ENCODE data around the gene AFF3.

AFF3 gene

DNA sequence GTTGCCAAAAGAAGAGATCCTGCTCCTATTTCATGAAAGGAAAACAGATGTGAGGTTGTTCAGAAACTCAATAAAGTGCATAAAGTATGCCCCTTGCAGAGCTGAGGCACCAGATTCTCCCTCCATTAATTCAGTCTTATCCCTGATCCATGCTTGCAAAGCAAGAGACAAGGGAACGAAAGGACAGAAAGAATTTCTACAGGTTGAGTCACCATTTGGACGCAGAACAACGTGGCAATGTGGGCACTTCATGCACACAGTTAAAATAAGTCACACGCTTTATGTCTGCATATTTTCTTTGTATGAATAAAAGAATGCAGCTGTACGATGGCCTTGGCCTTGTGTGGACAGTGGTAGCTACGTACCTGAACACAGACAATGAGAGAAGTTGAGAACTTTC, 330.8 kb downstream of the AFF3 start:
- DNase-seq: no peak

- no peak for DNase-seq
Measured at GRCh38 chr2:99810225-99810624, 332.2 kb downstream of the AFF3 start.

- DNase-seq: no peak
Measured at GRCh38 chr2:99809259-99809900, 333.0 kb downstream of the AFF3 start.

GRCh38 chr2:99808361-99809200, 333.8 kb downstream of the AFF3 start:
- DNase-seq: no peak

DNA sequence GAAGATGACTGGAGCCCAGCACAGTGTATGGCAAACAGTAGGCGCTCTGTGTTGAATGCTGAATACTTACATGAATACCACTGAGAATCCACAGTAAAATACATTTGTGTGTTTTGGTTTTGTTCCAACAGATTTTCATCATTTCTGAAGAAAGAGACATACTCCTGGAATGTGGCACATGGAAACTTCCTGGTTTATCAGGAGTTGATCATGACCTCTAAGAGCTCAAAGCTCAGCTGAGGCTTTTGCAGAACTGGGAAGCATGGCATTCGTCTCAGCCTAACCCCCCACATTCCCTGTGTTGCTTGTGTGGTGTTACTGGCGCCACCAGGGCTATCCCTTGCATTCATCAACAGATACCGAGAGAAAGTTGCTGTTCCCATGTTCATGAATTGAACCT, 335.6 kb downstream of the AFF3 start:
- no peak for DNase-seq

DNA sequence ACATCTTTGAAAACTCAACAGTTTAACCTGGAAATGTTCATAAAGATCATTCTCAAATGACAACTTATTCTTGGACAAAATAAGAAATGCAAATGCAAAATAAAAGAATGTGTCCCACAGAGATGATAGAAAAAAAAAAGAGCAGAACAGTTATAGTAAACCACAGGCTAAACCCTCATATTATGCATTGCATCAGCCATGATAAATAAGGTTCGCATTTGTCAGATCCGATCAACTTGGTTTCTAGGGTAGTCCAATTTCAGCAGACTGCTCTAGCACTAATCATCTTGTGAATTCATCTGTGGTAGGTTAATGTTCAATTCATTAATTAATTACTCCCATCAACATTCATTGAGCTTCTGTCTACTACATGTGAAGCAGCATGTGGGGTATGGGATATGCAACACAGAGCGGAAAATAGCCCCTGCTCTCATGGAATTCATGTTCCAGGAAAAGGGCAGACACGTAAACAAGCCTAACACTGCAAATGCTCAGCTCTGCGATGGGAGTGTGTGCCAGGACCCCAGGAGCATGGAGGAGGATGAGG, 336.4 kb downstream of the AFF3 start:
- no peak for DNase-seq

GRCh38 chr2:99803846-99804245, 338.5 kb downstream of the AFF3 start:
- DNase-seq: no peak

DNA sequence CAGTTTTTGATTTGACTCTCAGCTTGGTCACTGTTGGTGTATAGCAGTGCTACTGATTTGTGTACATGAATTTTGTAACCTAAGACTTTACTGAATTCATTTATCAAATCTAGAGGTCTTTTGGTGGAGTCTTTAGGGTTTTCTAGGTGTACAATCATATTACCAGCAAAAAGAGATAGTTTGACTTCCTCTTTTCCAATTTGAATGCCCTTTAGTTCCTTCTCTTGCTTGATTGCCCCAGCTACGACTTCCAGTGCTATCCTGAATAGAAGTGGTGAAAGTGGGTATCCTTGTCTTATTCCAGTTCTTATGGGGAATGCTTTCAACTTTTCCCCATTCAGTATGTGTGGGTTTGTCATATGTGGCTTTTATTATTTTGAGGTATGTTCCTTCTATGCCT, 339.7 kb downstream of the AFF3 start:
- DNase-seq: no peak

- DNase-seq: no peak
Measured at GRCh38 chr2:99801327-99801901, 341.0 kb downstream of the AFF3 start.

GRCh38 chr2:99797475-99797874, 344.9 kb downstream of the AFF3 start:
- DNase-seq: no peak

GRCh38 chr2:99794414-99794813, 348.0 kb downstream of the AFF3 start:
- DNase-seq: no peak

DNA sequence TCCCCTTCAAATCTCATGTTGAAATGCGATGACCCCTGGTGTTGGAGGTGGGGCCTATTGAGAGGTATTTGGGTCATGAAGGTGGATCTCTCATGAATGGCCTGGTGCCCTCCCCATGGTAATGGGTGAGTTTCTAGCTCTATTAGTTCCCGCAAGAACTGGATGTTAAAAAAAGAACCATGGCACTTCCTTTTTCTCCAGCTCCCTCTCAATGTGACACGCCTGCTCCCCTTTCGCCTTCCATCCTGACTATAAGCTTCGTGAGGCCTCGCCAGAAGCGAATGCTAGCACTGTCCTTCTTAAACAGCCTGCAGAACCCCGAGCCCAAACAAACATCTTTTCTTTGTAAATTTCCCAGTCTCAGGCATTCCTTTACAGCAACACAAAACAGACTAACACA, 349.4 kb downstream of the AFF3 start:
- DNase-seq: no peak

- no peak for DNase-seq
Measured at GRCh38 chr2:99789849-99790248, 352.5 kb downstream of the AFF3 start.

GRCh38 chr2:99787769-99788382, 354.5 kb downstream of the AFF3 start:
- no peak for DNase-seq

GRCh38 chr2:99786636-99787390, 355.6 kb downstream of the AFF3 start:
- no peak for DNase-seq

GRCh38 chr2:99784946-99785345, 357.4 kb downstream of the AFF3 start:
- DNase-seq: no peak

DNA sequence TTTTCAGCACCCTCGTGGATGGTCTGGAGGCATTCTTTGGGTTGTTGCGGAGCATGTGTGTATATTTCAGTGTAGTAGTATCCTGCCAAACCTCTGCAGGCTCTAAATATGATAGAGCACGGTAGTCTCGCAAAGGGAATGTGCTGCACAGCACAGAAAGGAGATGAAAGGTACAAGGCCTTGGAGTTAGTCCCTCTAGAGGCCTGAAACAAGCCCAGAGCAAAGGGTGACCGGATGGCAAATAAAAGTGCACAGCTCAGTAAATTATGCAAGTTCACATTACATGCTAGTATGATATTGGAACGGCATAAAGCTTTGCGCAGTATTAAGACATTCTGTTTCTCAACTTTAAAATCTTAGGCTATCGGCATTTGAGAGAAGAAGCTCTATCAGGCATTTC, 358.1 kb downstream of the AFF3 start:
- no peak for DNase-seq

DNA sequence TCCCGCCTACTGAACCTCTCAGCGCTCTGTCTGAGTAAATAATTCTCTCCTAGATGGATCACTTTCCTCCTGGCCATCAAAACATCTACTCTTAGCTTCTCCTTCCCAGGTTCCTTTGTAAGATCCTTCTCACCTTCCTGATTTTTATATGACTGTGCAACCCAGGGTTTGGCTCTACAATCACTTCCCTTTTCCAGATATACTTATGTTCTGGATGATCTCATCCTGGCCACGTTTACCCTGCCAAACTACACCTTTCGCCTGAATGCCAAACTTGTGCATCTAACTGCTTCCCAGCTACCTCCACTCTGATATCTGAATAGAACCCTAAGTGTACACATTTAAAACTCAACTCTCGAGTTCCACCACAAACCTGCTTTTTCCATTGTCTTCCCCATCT, 362.1 kb downstream of the AFF3 start:
- DNase-seq: no peak

- DNase-seq: no peak
Measured at GRCh38 chr2:99779276-99779675, 363.1 kb downstream of the AFF3 start.

- no peak for DNase-seq
Measured at GRCh38 chr2:99777656-99778290, 364.6 kb downstream of the AFF3 start.

- no peak for DNase-seq
Measured at GRCh38 chr2:99776906-99777646, 365.3 kb downstream of the AFF3 start.

All from CD4-positive, alpha-beta T cell treated with Interleukin-17A for 4 hours (primary cell).